Progenitor cell of endocrine pancreas (in vitro differentiated cells): Measurements from ENCODE around the gene NR4A3. TPM values are rescaled to one million over a fixed set of nuclear protein-coding genes. Genes with fewer than 3 reads are reported as not detected.

Experiments
- DNase-seq: peaks from one replicate; pipeline ENCODE4 v3.0.0; 2021; ENCODE audit warnings: low spot score; ENCODE audit not compliant: unreplicated experiment
- H3K27ac Mint-ChIP-seq: 2 replicates; pipeline ENCODE4 v1.8.0; 2021; ENCODE audit warnings: mild to moderate bottlenecking, moderate library complexity, mixed read lengths
- H3K27me3 Mint-ChIP-seq: 2 replicates; pipeline ENCODE4 v1.8.0; 2021; ENCODE audit warnings: mixed read lengths
- H3K36me3 Mint-ChIP-seq: 2 replicates; pipeline ENCODE4 v1.8.0; 2022; ENCODE audit warnings: mixed read lengths; ENCODE audit not compliant: insufficient read depth
- H3K4me1 Mint-ChIP-seq: 2 replicates; pipeline ENCODE4 v1.8.0; 2021; ENCODE audit warnings: low read depth, mixed read lengths
- H3K4me3 Mint-ChIP-seq: 2 replicates; pipeline ENCODE4 v1.8.0; 2021; ENCODE audit warnings: low read depth, mild to moderate bottlenecking, moderate library complexity, mixed read lengths
- H3K9me3 Mint-ChIP-seq: 2 replicates; pipeline ENCODE4 v1.8.0; 2021; ENCODE audit warnings: low read depth, mixed read lengths
- CTCF ChIP-seq: fragments of 200-600 bp; sonication (generic); IDR thresholded peaks from one replicate; pipeline ENCODE4 v1.5.0; 2021; ENCODE audit warnings: antibody characterized with exemption, mild to moderate bottlenecking; ENCODE audit not compliant: unreplicated experiment
- total RNA-seq: library from RNA; stranded (reverse); gene quantifications from 2 replicates; pipeline ENCODE4 v1.2.1, GENCODE V29; 2021

The NR4A3 gene
- total RNA-seq, 1 donor from 2014 or later = 1.4 TPM

GRCh38 chr9:99858087-99858486 lies 36.4 kb downstream of the NR4A3 start:
- H3K4me3 Mint-ChIP-seq = no peak overlapping the region
- no peak for DNase-seq
- no peaks in the 10 kb centered on the region for H3K27me3 Mint-ChIP-seq
- H3K36me3 Mint-ChIP-seq = peaks cover 1% of the 10 kb centered on the region
- peak overlapping the region; percentile 49 for H3K27ac Mint-ChIP-seq
- no peaks in the 10 kb centered on the region for H3K9me3 Mint-ChIP-seq
- peaks cover 24% of the 10 kb centered on the region for H3K4me1 Mint-ChIP-seq
- no peak for TF ChIP-seq CTCF

GRCh38 chr9:99859243-99859980 lies 37.7 kb downstream of the NR4A3 start:
- Mint-ChIP-seq H3K36me3 (peaks cover 1% of the 10 kb centered on the region), H3K4me3 (peak overlapping the region; percentile 4), H3K9me3 (no peaks in the 10 kb centered on the region), H3K27me3 (no peaks in the 10 kb centered on the region), H3K27ac (peak overlapping the region; percentile 98), H3K4me1 (peaks cover 24% of the 10 kb centered on the region)
- no peak for TF ChIP-seq CTCF
- DNase-seq = peak; percentile 32

- Mint-ChIP-seq H3K4me1 (peaks cover 24% of the 10 kb centered on the region), H3K27ac (peak overlapping the region; percentile 90)
These were observed 38.6 kb downstream of the NR4A3 start for GRCh38 chr9:99860266-99860665.

GRCh38 chr9:99863955-99864354 lies 42.3 kb downstream of the NR4A3 start:
- no peak overlapping the region for H3K4me3 Mint-ChIP-seq
- no peaks in the 10 kb centered on the region for H3K36me3 Mint-ChIP-seq
- no peak for TF ChIP-seq CTCF
- no peaks in the 10 kb centered on the region for H3K9me3 Mint-ChIP-seq
- no peak for DNase-seq
- no peak overlapping the region for H3K27ac Mint-ChIP-seq
- peaks cover 18% of the 10 kb centered on the region for H3K4me1 Mint-ChIP-seq
- H3K27me3 Mint-ChIP-seq = no peaks in the 10 kb centered on the region

More at GRCh38 chr9:99860266-99860665, 38.6 kb downstream of the NR4A3 start:
- Mint-ChIP-seq H3K27me3 (no peaks in the 10 kb centered on the region), H3K36me3 (no peaks in the 10 kb centered on the region), H3K9me3 (no peaks in the 10 kb centered on the region), H3K4me3 (no peak overlapping the region)
- DNase-seq = no peak
- TF ChIP-seq CTCF = no peak

- Mint-ChIP-seq H3K4me1 (peaks cover 5% of the 10 kb centered on the region), H3K4me3 (no peak overlapping the region), H3K9me3 (no peaks in the 10 kb centered on the region), H3K36me3 (no peaks in the 10 kb centered on the region), H3K27ac (no peak overlapping the region), H3K27me3 (no peaks in the 10 kb centered on the region)
- no peak for DNase-seq
- TF ChIP-seq CTCF = no peak
These were observed 44.7 kb downstream of the NR4A3 start for GRCh38 chr9:99866398-99866797.
